Stomach (tissue), 4 donors: ENCODE results near the gene BMPR2.

Experiments used
- CTCF ChIP-seq, 7 experiments: fragments of 450-650 bp in 4 of 7; fragments of 200-600 bp in 3 of 7; sonication (generic) in 3 of 7; IDR thresholded peaks; one replicate each; pipeline ENCODE4 v1.5.1; 2016 to 2019; ENCODE audit warnings: antibody characterized with exemption in 7 of 7, control low read depth in 2 of 7, mild to moderate bottlenecking in 1 of 7
- EP300 ChIP-seq: sonication (generic); formaldehyde crosslinking; IDR thresholded peaks from one replicate; pipeline ENCODE4 v1.6.1; 2017; ENCODE audit warnings: antibody characterized with exemption
- POLR2A ChIP-seq, 4 donors: fragments of 450-650 bp; IDR thresholded peaks; one replicate each; pipeline ENCODE4 v1.6.1; 2016; ENCODE audit warnings: antibody characterized with exemption in 4 of 4, control low read depth in 2 of 4, mild to moderate bottlenecking in 1 of 4, moderate library complexity in 1 of 4
- POLR2AphosphoS5 ChIP-seq, 3 donors: sonication (generic); formaldehyde crosslinking; IDR thresholded peaks; one replicate each; pipeline ENCODE4 v1.6.1; 2016; ENCODE audit warnings: antibody characterized with exemption in 3 of 3

- TF ChIP-seq CTCF (IDR thresholded peaks at IDR 0.05) (no peak), POLR2AphosphoS5 (IDR thresholded peaks at IDR 0.05) (no peak), POLR2A (IDR thresholded peaks at IDR 0.05) (no peak), EP300 (no peak)
These were observed 145.3 kb downstream of the BMPR2 start for GRCh38 chr2:202521470-202521869.
